Caco-2 (cell line): ENCODE results near the gene SRPX2. TPM values are rescaled to one million over a fixed set of nuclear protein-coding genes. Genes with fewer than 3 reads are reported as not detected.

Source experiments
- BruUV-seq: library from RNA; stranded (reverse); fragments of 400-500 nt; replicated peaks from 2 replicates; lab custom pipeline; 2021; lab: Mats Ljungman, UMichigan
- CTCF ChIA-PET: fragments of 300-600 bp; sonication (Branson Sonifier 250); formaldehyde crosslinking; loops from one replicate; lab custom pipeline; 2022; ENCODE audit warnings: antibody characterized with exemption; lab: Charles Lee
- POLR2A ChIA-PET: fragments of 300-600 bp; sonication (Branson Sonifier 250); formaldehyde crosslinking; loops from one replicate; lab custom pipeline; 2022; ENCODE audit warnings: antibody characterized with exemption; lab: Charles Lee
- DNase-seq, 2 experiments: peaks; one replicate each; pipeline versions ENCODE4 v3.0.0 to v3.0.0-alpha.2; 2020 to 2022
- H3K27me3 ChIP-seq: replicated peaks from 2 replicates; pipeline ENCODE4 v1.6.0; 2011; ENCODE audit warnings: low read length; ENCODE audit not compliant: control insufficient read depth, insufficient read depth
- H3K36me3 ChIP-seq: 2 replicates; pipeline ENCODE4 v1.5.1; 2011; ENCODE audit warnings: low read length; ENCODE audit not compliant: control insufficient read depth, insufficient read depth
- H3K4me1 ChIP-seq: fragments of 250-450 bp; sonication (Bioruptor Pico); 2 replicates; pipeline ENCODE4 v1.5.1; 2020; ENCODE audit warnings: mild to moderate bottlenecking
- H3K4me3 ChIP-seq: 2 replicates; pipeline ENCODE4 v1.5.1; 2011; ENCODE audit warnings: low read depth, mild to moderate bottlenecking, control low read depth, low read length
- H3K9me3 ChIP-seq: fragments of 250-450 bp; sonication (Bioruptor Pico); 2 replicates; pipeline ENCODE4 v1.5.1; 2020; ENCODE audit warnings: mild to moderate bottlenecking, moderate library complexity
- H3K27ac Mint-ChIP-seq: one replicate; pipeline ENCODE4 v1.8.0; 2022; ENCODE audit warnings: mixed read lengths; ENCODE audit not compliant: unreplicated experiment
- H3K27me3 Mint-ChIP-seq: one replicate; pipeline ENCODE4 v1.8.0; 2022; ENCODE audit warnings: mixed read lengths; ENCODE audit not compliant: insufficient read depth, unreplicated experiment
- H3K36me3 Mint-ChIP-seq: one replicate; pipeline ENCODE4 v1.8.0; 2022; ENCODE audit warnings: mild to moderate bottlenecking, mixed read lengths; ENCODE audit not compliant: insufficient read depth, unreplicated experiment
- H3K4me1 Mint-ChIP-seq: one replicate; pipeline ENCODE4 v1.8.0; 2022; ENCODE audit warnings: low read depth, mixed read lengths; ENCODE audit not compliant: unreplicated experiment
- H3K4me3 Mint-ChIP-seq: one replicate; pipeline ENCODE4 v1.8.0; 2022; ENCODE audit warnings: mild to moderate bottlenecking, moderate library complexity, mixed read lengths; ENCODE audit not compliant: unreplicated experiment
- H3K9me3 Mint-ChIP-seq: one replicate; pipeline ENCODE4 v1.8.0; 2022; ENCODE audit warnings: mixed read lengths; ENCODE audit not compliant: unreplicated experiment
- intact Hi-C: fragments of 100-400 bp; cut with micrococcal nuclease; formaldehyde crosslinking; loops from one replicate; pipeline ENCODE4 v1.10.0; 2022; ENCODE audit not compliant: unreplicated experiment
- total RNA-seq: library from RNA; stranded (reverse); gene quantifications from 2 replicates; pipeline ENCODE4 v1.2.3, GENCODE V29; 2022
- TF ChIP-seq, protein P1 (sequence below), 2 experiments: fragments of 200-600 bp in 1 of 2; IDR thresholded peaks; 1 replicate in 1 of 2; 2 replicates in 1 of 2; pipeline versions ENCODE4 v1.5.1 to v1.8.0; 2011 to 2022; ENCODE audit warnings: antibody characterized with exemption in 1 of 2, control low read depth in 1 of 2, inconsistent platforms in 1 of 2, low read depth in 1 of 2, low read length in 1 of 2, mild to moderate bottlenecking in 1 of 2, moderate library complexity in 1 of 2; ENCODE audit not compliant: insufficient read depth in 1 of 2, severe bottlenecking in 1 of 2, unreplicated experiment in 1 of 2

The SRPX2 gene
- total RNA-seq, 1 experiment from 2014 or later = 3.6 TPM

DNA sequence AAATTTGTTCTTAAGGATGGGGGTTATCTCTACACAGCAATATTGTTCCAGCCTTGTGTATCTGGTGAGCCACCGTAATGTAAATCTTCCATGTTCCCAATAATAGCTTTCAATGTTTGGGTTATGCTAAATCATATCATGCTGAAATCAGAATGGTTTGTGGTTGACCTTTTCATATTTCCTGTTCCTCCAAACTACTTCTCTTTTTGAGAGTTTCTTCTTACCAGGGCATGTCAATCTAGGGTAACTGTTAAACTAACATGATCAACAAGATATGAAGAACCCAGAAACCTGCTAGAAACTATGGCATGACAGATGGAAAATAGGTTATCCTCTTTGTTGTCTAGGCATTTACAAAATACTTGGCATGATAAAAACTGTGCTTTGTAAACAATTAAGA, 37.2 kb upstream of the SRPX2 start:
- Mint-ChIP-seq H3K27ac (no peak overlapping the region), H3K4me1 (no peaks in the 10 kb centered on the region), H3K4me3 (no peak overlapping the region), H3K36me3 (no peaks in the 10 kb centered on the region), H3K9me3 (no peaks in the 10 kb centered on the region), H3K27me3 (no peaks in the 10 kb centered on the region)
- Histone ChIP-seq H3K4me1 (no peaks in the 10 kb centered on the region), H3K27me3 (no peaks in the 10 kb centered on the region), H3K4me3 (no peak overlapping the region), H3K36me3 (no peaks in the 10 kb centered on the region), H3K9me3 (no peaks in the 10 kb centered on the region)
- POLR2A ChIA-PET = no interaction called here
- TF ChIP-seq, protein P1, sequence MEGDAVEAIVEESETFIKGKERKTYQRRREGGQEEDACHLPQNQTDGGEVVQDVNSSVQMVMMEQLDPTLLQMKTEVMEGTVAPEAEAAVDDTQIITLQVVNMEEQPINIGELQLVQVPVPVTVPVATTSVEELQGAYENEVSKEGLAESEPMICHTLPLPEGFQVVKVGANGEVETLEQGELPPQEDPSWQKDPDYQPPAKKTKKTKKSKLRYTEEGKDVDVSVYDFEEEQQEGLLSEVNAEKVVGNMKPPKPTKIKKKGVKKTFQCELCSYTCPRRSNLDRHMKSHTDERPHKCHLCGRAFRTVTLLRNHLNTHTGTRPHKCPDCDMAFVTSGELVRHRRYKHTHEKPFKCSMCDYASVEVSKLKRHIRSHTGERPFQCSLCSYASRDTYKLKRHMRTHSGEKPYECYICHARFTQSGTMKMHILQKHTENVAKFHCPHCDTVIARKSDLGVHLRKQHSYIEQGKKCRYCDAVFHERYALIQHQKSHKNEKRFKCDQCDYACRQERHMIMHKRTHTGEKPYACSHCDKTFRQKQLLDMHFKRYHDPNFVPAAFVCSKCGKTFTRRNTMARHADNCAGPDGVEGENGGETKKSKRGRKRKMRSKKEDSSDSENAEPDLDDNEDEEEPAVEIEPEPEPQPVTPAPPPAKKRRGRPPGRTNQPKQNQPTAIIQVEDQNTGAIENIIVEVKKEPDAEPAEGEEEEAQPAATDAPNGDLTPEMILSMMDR (IDR thresholded peaks at IDR 0.05; ENCODE audit: insufficient read depth in 1 of 2, low read depth in 1 of 2, low read length in 1 of 2, severe bottlenecking in 1 of 2, unreplicated experiment in 1 of 2) = no peak
- intact Hi-C loops = no loop called here
- no peak for DNase-seq
- CTCF ChIA-PET = no interaction called here
- no TSS peak for BruUV-seq

GRCh38 chrX:100609591-100609990, 34.4 kb upstream of the SRPX2 start:
- Histone ChIP-seq H3K36me3 (no peaks in the 10 kb centered on the region), H3K4me1 (no peaks in the 10 kb centered on the region), H3K27me3 (no peaks in the 10 kb centered on the region), H3K4me3 (no peak overlapping the region), H3K9me3 (no peaks in the 10 kb centered on the region)
- intact Hi-C loops = loop anchor here (1.0 kb wide), 2 partner anchors 97 to 162 kb away; no protein-coding TSS in a partner anchor
- POLR2A ChIA-PET = no interaction called here
- no TSS peak for BruUV-seq
- CTCF ChIA-PET = interaction anchor here (0.9 to 1.4 kb wide), 6 partner anchors 39 to 199 kb away, joined by 3 to 9 read pairs (median 5); partner anchors contain the start of gene PCDH19
- Mint-ChIP-seq H3K4me3 (no peak overlapping the region), H3K36me3 (no peaks in the 10 kb centered on the region), H3K4me1 (no peaks in the 10 kb centered on the region), H3K27ac (no peak overlapping the region), H3K9me3 (no peaks in the 10 kb centered on the region), H3K27me3 (no peaks in the 10 kb centered on the region)
- TF ChIP-seq, protein P1 (IDR thresholded peaks at IDR 0.05; ENCODE audit: insufficient read depth in 1 of 2, low read depth in 1 of 2, low read length in 1 of 2, severe bottlenecking in 1 of 2, unreplicated experiment in 1 of 2) = no peak
- DNase-seq = no peak

DNA sequence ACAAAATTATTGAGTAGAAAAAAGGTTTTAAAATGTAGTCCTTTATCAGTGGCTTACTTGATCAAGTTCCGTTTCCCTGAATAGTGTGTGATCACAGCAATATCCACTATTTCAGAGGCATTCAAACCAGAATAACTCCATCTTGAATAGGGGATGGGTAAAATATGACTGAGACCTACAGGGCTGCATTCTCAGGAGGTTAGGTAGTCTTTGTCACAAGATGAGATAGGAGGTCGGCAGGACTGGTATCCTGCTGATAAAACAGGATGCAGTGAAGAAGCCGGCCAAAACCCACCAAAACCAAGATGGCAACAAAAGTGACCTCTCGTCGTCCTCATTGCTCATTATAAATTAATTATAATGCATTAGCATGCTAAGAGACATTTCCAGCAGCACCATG, 32.0 kb upstream of the SRPX2 start:
- no peak overlapping the region for H3K4me3 ChIP-seq

More for the DNA sequence above, 32.0 kb upstream of the SRPX2 start:
- Histone ChIP-seq H3K27me3 (no peaks in the 10 kb centered on the region), H3K36me3 (no peaks in the 10 kb centered on the region), H3K4me1 (0 out of 2 replicates have a peak, but pooled peaks cover 7% of the 10 kb centered on the region), H3K9me3 (no peaks in the 10 kb centered on the region)
- H3K36me3 Mint-ChIP-seq = no peaks in the 10 kb centered on the region
- no peaks in the 10 kb centered on the region for H3K27me3 Mint-ChIP-seq
- intact Hi-C loops = no loop called here
- ChIA-PET CTCF (no interaction called here), POLR2A (no interaction called here)
- no TSS peak for BruUV-seq
- H3K4me1 Mint-ChIP-seq = no peaks in the 10 kb centered on the region
- H3K27ac Mint-ChIP-seq = no peak overlapping the region
- TF ChIP-seq, protein P1 (IDR thresholded peaks at IDR 0.05; ENCODE audit: insufficient read depth in 1 of 2, low read depth in 1 of 2, low read length in 1 of 2, severe bottlenecking in 1 of 2, unreplicated experiment in 1 of 2) = no peak
- H3K4me3 Mint-ChIP-seq = no peak overlapping the region
- H3K9me3 Mint-ChIP-seq = peaks cover 9% of the 10 kb centered on the region
- no peak for DNase-seq
